NCI-H1694 (cell line): ENCODE data around the gene FRMPD1.
"Not testable (repeated sequence)": the region's sequence is repeated elsewhere in the genome, so short reads cannot be mapped to it uniquely, and the experiment has no call there.

Source experiments
- DNase-seq: peaks from one replicate; lab custom pipeline; 2025; lab: John Stamatoyannopoulos, UW

Gene FRMPD1

GRCh38 chr9:37650873-37651768 is at the start of gene FRMPD1:
TSS of gene FRMPD1 (plus strand) at chr9:37650954. CDS start at chr9:37692642, 41,688 bp downstream.
- peak; percentile 50 for DNase-seq

GRCh38 chr9:37602061-37602460 is 48.7 kb upstream of the FRMPD1 start:
- not testable (repeated sequence) for DNase-seq

GRCh38 chr9:37602817-37603216 is 47.9 kb upstream of the FRMPD1 start:
- no peak for DNase-seq

GRCh38 chr9:37604296-37604695 is 46.5 kb upstream of the FRMPD1 start:
- DNase-seq, result no peak

GRCh38 chr9:37608250-37608649 is 42.5 kb upstream of the FRMPD1 start:
- no peak for DNase-seq

- no peak for DNase-seq
These were observed 40.9 kb upstream of the FRMPD1 start for GRCh38 chr9:37609735-37610397.

GRCh38 chr9:37611014-37611413 is 39.7 kb upstream of the FRMPD1 start:
- DNase-seq, result no peak

GRCh38 chr9:37611961-37612360 is 38.8 kb upstream of the FRMPD1 start:
- no peak for DNase-seq

- DNase-seq, result no peak
These were observed 33.6 kb upstream of the FRMPD1 start for GRCh38 chr9:37617161-37617560.

GRCh38 chr9:37617832-37618231 is 32.9 kb upstream of the FRMPD1 start:
- DNase-seq, result no peak

GRCh38 chr9:37618817-37619216 is 31.9 kb upstream of the FRMPD1 start:
- DNase-seq, result no peak

GRCh38 chr9:37619806-37620205 is 30.9 kb upstream of the FRMPD1 start:
- DNase-seq, result no peak

GRCh38 chr9:37620396-37620795 is 30.4 kb upstream of the FRMPD1 start:
- no peak for DNase-seq

- DNase-seq, result no peak
These were observed 29.3 kb upstream of the FRMPD1 start for GRCh38 chr9:37621273-37622121.

- DNase-seq, result no peak
These were observed 28.3 kb upstream of the FRMPD1 start for GRCh38 chr9:37622462-37622861.

GRCh38 chr9:37623267-37623666 is 27.5 kb upstream of the FRMPD1 start:
- no peak for DNase-seq

- DNase-seq, result no peak
These were observed 26.7 kb upstream of the FRMPD1 start for GRCh38 chr9:37624073-37624472.

- no peak for DNase-seq
These were observed 25.6 kb upstream of the FRMPD1 start for GRCh38 chr9:37625036-37625757.

- no peak for DNase-seq
These were observed 25.0 kb upstream of the FRMPD1 start for GRCh38 chr9:37625758-37626147.

- no peak for DNase-seq
These were observed 24.0 kb upstream of the FRMPD1 start for GRCh38 chr9:37626708-37627292.

- no peak for DNase-seq
These were observed 18.3 kb upstream of the FRMPD1 start for GRCh38 chr9:37632479-37632878.
